Measurements from ENCODE around the gene ATRNL1. TPM values are rescaled to one million over a fixed set of nuclear protein-coding genes. Genes with fewer than 3 reads are reported as not detected.
"Not testable (repeated sequence)": the region's sequence is repeated elsewhere in the genome, so short reads cannot be mapped to it uniquely, and the experiment has no call there.

ATRNL1 gene
- total RNA-seq, 1 experiment from 2014 or later, result not detected

GRCh38 chr10:115398026-115398425 is 304.9 kb downstream of the ATRNL1 start:
- Histone ChIP-seq H3K27me3 (ENCODE audit: low read length) (no peaks in the 10 kb centered on the region), H2AFZ (ENCODE audit: low read length) (no peak overlapping the region), H4K20me1 (ENCODE audit: low read length) (no peaks in the 10 kb centered on the region), H3K4me3 (ENCODE audit: low read length) (no peak overlapping the region), H3K9me2 (replicated peaks; ENCODE audit: low read length) (no peaks in the 10 kb centered on the region), H3K9ac (ENCODE audit: low read length) (no peak overlapping the region), H3K27ac (ENCODE audit: low read length) (no peak overlapping the region), H3F3A (ENCODE audit: low read length, unreplicated experiment) (no peaks in the 10 kb centered on the region), H3K79me2 (ENCODE audit: low read length) (no peaks in the 10 kb centered on the region), H3K4me1 (ENCODE audit: insufficient read depth, low read length) (no peaks in the 10 kb centered on the region), H3K4me2 (ENCODE audit: low read length) (no peak overlapping the region), H3K36me3 (ENCODE audit: low read depth, low read length) (no peaks in the 10 kb centered on the region), H3K9me3 (ENCODE audit: low read length) (no peaks in the 10 kb centered on the region)
- POLR2A ChIA-PET (ENCODE audit: unreplicated experiment), result no interaction called here
- no peak for TF ChIP-seq EZH2phosphoT487 (IDR thresholded peaks at IDR 0.05; ENCODE audit: borderline replicate concordance, low read length)
- TF ChIP-seq, protein P1, sequence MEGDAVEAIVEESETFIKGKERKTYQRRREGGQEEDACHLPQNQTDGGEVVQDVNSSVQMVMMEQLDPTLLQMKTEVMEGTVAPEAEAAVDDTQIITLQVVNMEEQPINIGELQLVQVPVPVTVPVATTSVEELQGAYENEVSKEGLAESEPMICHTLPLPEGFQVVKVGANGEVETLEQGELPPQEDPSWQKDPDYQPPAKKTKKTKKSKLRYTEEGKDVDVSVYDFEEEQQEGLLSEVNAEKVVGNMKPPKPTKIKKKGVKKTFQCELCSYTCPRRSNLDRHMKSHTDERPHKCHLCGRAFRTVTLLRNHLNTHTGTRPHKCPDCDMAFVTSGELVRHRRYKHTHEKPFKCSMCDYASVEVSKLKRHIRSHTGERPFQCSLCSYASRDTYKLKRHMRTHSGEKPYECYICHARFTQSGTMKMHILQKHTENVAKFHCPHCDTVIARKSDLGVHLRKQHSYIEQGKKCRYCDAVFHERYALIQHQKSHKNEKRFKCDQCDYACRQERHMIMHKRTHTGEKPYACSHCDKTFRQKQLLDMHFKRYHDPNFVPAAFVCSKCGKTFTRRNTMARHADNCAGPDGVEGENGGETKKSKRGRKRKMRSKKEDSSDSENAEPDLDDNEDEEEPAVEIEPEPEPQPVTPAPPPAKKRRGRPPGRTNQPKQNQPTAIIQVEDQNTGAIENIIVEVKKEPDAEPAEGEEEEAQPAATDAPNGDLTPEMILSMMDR (conservative IDR thresholded peaks at IDR 0.05; ENCODE audit: low read depth, low read length), result no peak
- no peak for TF ChIP-seq EZH2 (IDR thresholded peaks at IDR 0.05; ENCODE audit: low read length, unreplicated experiment)
- BruUV-seq (replicated peaks), result no TSS peak
- no peak for ATAC-seq
- intact Hi-C loops (cut with micrococcal nuclease), result no loop called here
- DNase-seq, result no peak
- CTCF ChIA-PET, result no interaction called here

DNA sequence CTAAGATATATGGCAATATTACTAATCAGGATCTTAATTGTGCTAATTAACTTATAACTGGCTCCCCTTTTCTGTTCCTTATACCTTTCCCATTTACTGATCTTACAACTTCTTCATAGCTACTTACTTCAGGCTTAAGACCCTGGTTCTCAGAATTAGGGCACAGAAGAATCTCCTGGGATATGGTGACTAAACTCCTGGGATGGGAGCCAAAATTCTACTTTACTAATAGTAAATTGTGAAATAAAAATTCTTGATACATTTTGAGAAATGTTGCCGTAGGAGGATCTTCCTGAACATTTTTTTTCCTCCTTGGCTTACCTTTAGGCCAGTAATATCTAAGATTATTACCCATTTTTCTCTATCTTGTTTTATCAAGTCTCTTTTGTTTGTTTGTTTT is 309.5 kb downstream of the ATRNL1 start:
- no peak for ATAC-seq
- TF ChIP-seq EZH2 (IDR thresholded peaks at IDR 0.05; ENCODE audit: low read length, unreplicated experiment) (no peak), EZH2phosphoT487 (IDR thresholded peaks at IDR 0.05; ENCODE audit: borderline replicate concordance, low read length) (no peak)
- TF ChIP-seq, protein P1 (conservative IDR thresholded peaks at IDR 0.05; ENCODE audit: low read depth, low read length), result no peak
- Histone ChIP-seq H3K9me2 (replicated peaks; ENCODE audit: low read length) (no peaks in the 10 kb centered on the region), H2AFZ (ENCODE audit: low read length) (no peak overlapping the region), H3F3A (ENCODE audit: low read length, unreplicated experiment) (no peaks in the 10 kb centered on the region), H3K9ac (ENCODE audit: low read length) (no peak overlapping the region), H3K9me3 (ENCODE audit: low read length) (no peaks in the 10 kb centered on the region), H3K27me3 (ENCODE audit: low read length) (no peaks in the 10 kb centered on the region), H3K4me2 (ENCODE audit: low read length) (no peak overlapping the region), H4K20me1 (ENCODE audit: low read length) (no peaks in the 10 kb centered on the region), H3K4me3 (ENCODE audit: low read length) (no peak overlapping the region), H3K4me1 (ENCODE audit: insufficient read depth, low read length) (no peaks in the 10 kb centered on the region), H3K27ac (ENCODE audit: low read length) (no peak overlapping the region), H3K79me2 (ENCODE audit: low read length) (no peaks in the 10 kb centered on the region), H3K36me3 (ENCODE audit: low read depth, low read length) (no peaks in the 10 kb centered on the region)
- POLR2A ChIA-PET (ENCODE audit: unreplicated experiment), result no interaction called here
- BruUV-seq (replicated peaks), result no TSS peak
- intact Hi-C loops (cut with micrococcal nuclease), result no loop called here
- CTCF ChIA-PET, result no interaction called here
- DNase-seq, result peak; percentile 44

GRCh38 chr10:115405838-115406237 is 312.7 kb downstream of the ATRNL1 start:
- H3K9me2 ChIP-seq (replicated peaks; ENCODE audit: low read length); H4K20me1 ChIP-seq (ENCODE audit: low read length); H3K9ac ChIP-seq (ENCODE audit: low read length); ATAC-seq; intact Hi-C loops (cut with micrococcal nuclease); DNase-seq; H3K4me3 ChIP-seq (ENCODE audit: low read length); H3K36me3 ChIP-seq (ENCODE audit: low read depth, low read length); H3K79me2 ChIP-seq (ENCODE audit: low read length); H3K4me2 ChIP-seq (ENCODE audit: low read length); H3K4me1 ChIP-seq (ENCODE audit: insufficient read depth, low read length); H3K9me3 ChIP-seq (ENCODE audit: low read length); CTCF ChIA-PET; POLR2A ChIA-PET (ENCODE audit: unreplicated experiment); H2AFZ ChIP-seq (ENCODE audit: low read length); H3F3A ChIP-seq (ENCODE audit: low read length, unreplicated experiment); H3K27me3 ChIP-seq (ENCODE audit: low read length); BruUV-seq (replicated peaks); H3K27ac ChIP-seq (ENCODE audit: low read length): not testable (repeated sequence)
